Ureter (tissue), 1 donor: ENCODE results near the gene ANP32D. TPM values are rescaled to one million over a fixed set of nuclear protein-coding genes. Genes with fewer than 3 reads are reported as not detected.
"Not testable (repeated sequence)": the region's sequence is repeated elsewhere in the genome, so short reads cannot be mapped to it uniquely, and the experiment has no call there.

Experiments used
- DNase-seq: peaks from one replicate; pipeline ENCODE4 v3.0.0-alpha.2; 2020; ENCODE audit warnings: low spot score
- total RNA-seq: library from RNA; stranded (reverse); gene quantifications from one replicate; pipeline ENCODE4 v1.2.4, GENCODE V29; 2023
- donor health status: DM: yes; HTN: yes; CAD: no.

Gene ANP32D
- not detected for total RNA-seq

GRCh38 chr12:48472259-48472658 is at the start of gene ANP32D:
TSS of gene ANP32D (plus strand) at chr12:48472559. CDS start at chr12:48472665, 106 bp downstream.
- no peak for DNase-seq

- no peak for DNase-seq
These were observed 49.2 kb upstream of the ANP32D start for GRCh38 chr12:48423171-48423570.

GRCh38 chr12:48424644-48425043 is 47.7 kb upstream of the ANP32D start:
- no peak for DNase-seq

- not testable (repeated sequence) for DNase-seq
These were observed 38.3 kb upstream of the ANP32D start for GRCh38 chr12:48434016-48434415.

GRCh38 chr12:48441069-48441468 is 31.3 kb upstream of the ANP32D start:
- no peak for DNase-seq

GRCh38 chr12:48442179-48442847 is 30.0 kb upstream of the ANP32D start:
- no peak for DNase-seq

GRCh38 chr12:48445538-48445937 is 26.8 kb upstream of the ANP32D start:
- no peak for DNase-seq

- no peak for DNase-seq
These were observed 26.1 kb upstream of the ANP32D start for GRCh38 chr12:48446161-48446776.

GRCh38 chr12:48447755-48448154 is 24.6 kb upstream of the ANP32D start:
- DNase-seq, result no peak

- no peak for DNase-seq
These were observed 21.0 kb upstream of the ANP32D start for GRCh38 chr12:48451372-48451771.

GRCh38 chr12:48452961-48453360 is 19.4 kb upstream of the ANP32D start:
- not testable (repeated sequence) for DNase-seq

GRCh38 chr12:48454667-48455066 is 17.7 kb upstream of the ANP32D start:
- no peak for DNase-seq

GRCh38 chr12:48455116-48455515 is 17.2 kb upstream of the ANP32D start:
- no peak for DNase-seq

GRCh38 chr12:48459259-48459658 is 13.1 kb upstream of the ANP32D start:
- DNase-seq, result no peak

GRCh38 chr12:48469027-48469426 is 3.3 kb upstream of the ANP32D start:
- DNase-seq, result not testable (repeated sequence)

GRCh38 chr12:48473061-48473460 is 702 bp downstream of the ANP32D start:
- no peak for DNase-seq

- not testable (repeated sequence) for DNase-seq
These were observed 2.1 kb downstream of the ANP32D start for GRCh38 chr12:48474497-48474896.

- no peak for DNase-seq
These were observed 9.8 kb downstream of the ANP32D start, which contains the start of gene C12orf54 for GRCh38 chr12:48482198-48482597. TSS of gene C12orf54 (plus strand) at chr12:48482498. CDS start at chr12:48483297, 799 bp downstream.

GRCh38 chr12:48482930-48483329 is 10.6 kb downstream of the ANP32D start:
- no peak for DNase-seq

GRCh38 chr12:48486261-48486660 is 13.9 kb downstream of the ANP32D start:
- DNase-seq, result no peak

- DNase-seq, result peak; percentile 50
These were observed 14.3 kb downstream of the ANP32D start for GRCh38 chr12:48486679-48487078.

- no peak for DNase-seq
These were observed 16.7 kb downstream of the ANP32D start for GRCh38 chr12:48489012-48489411.

- DNase-seq, result not testable (repeated sequence)
These were observed 17.1 kb downstream of the ANP32D start for GRCh38 chr12:48489456-48489855.
